HFF-Myc (cell line): ENCODE measurements around the gene ZNF195.

ENCODE experiments used
- DNase-seq: peaks from one replicate; pipeline ENCODE4 v3.0.0-alpha.2; 2011; ENCODE audit warnings: low read depth; ENCODE audit errors: extremely low read depth
- H3K4me3 ChIP-seq: replicated peaks from 2 replicates; pipeline ENCODE4 v1.5.1; 2011; ENCODE audit warnings: low read depth, mild to moderate bottlenecking, control low read depth, low read length
- CTCF ChIP-seq: IDR thresholded peaks from 2 replicates; pipeline ENCODE4 v1.5.1; 2012; ENCODE audit warnings: mild to moderate bottlenecking, low read depth, low read length, control low read depth; ENCODE audit errors: missing control alignments

Gene ZNF195

GRCh38 chr11:3353066-3353465, 25.9 kb downstream of the ZNF195 start:
- no peak overlapping the region for H3K4me3 ChIP-seq
- TF ChIP-seq CTCF, result no peak
- DNase-seq, result no peak

- no peak for TF ChIP-seq CTCF
- DNase-seq, result no peak
- H3K4me3 ChIP-seq, result no peak overlapping the region
These were observed 31.8 kb downstream of the ZNF195 start for GRCh38 chr11:3347127-3347526.

- TF ChIP-seq CTCF, result no peak
- H3K4me3 ChIP-seq, result no peak overlapping the region
- no peak for DNase-seq
These were observed 32.4 kb downstream of the ZNF195 start for GRCh38 chr11:3346587-3346986.

GRCh38 chr11:3345736-3346135, 33.2 kb downstream of the ZNF195 start:
- TF ChIP-seq CTCF, result no peak
- no peak for DNase-seq
- no peak overlapping the region for H3K4me3 ChIP-seq

- H3K4me3 ChIP-seq, result no peak overlapping the region
- no peak for DNase-seq
- no peak for TF ChIP-seq CTCF
These were observed 34.4 kb downstream of the ZNF195 start for GRCh38 chr11:3344327-3345174.

GRCh38 chr11:3342709-3343108, 36.2 kb downstream of the ZNF195 start:
- no peak for DNase-seq
- no peak overlapping the region for H3K4me3 ChIP-seq
- no peak for TF ChIP-seq CTCF
